Stimulated activated CD4-positive, alpha-beta T cell treated with anti-CD3 and anti-CD28 coated beads, Interleukin-15, amount 100 ng/mL, for 1 hour (primary cell): ENCODE data around the gene KRTAP10-4.
"Not testable (repeated sequence)": the region's sequence is repeated elsewhere in the genome, so short reads cannot be mapped to it uniquely, and the experiment has no call there.

Experiments
- DNase-seq, 2 donors: peaks; one replicate each; pipeline ENCODE4 v3.0.0-alpha.2; 2020; ENCODE audit warnings: low read depth in 1 of 2, low spot score in 1 of 2

Gene KRTAP10-4

GRCh38 chr21:44534688-44535087 lies 38.8 kb upstream of the KRTAP10-4 start:
- no peak for DNase-seq

GRCh38 chr21:44535963-44536362 lies 37.6 kb upstream of the KRTAP10-4 start:
- no peak for DNase-seq

GRCh38 chr21:44537930-44538911 lies 35.3 kb upstream of the KRTAP10-4 start:
- no peak for DNase-seq

- no peak for DNase-seq
Measured at GRCh38 chr21:44539046-44539445, 34.5 kb upstream of the KRTAP10-4 start.

GRCh38 chr21:44539991-44540666 lies 33.4 kb upstream of the KRTAP10-4 start, which contains the start of gene KRTAP10-1:
Gene KRTAP10-1, minus strand, starts transcription at chr21:44540195. Its CDS starts 45 bp downstream, at chr21:44540150.
- no peak for DNase-seq

GRCh38 chr21:44540741-44541288 lies 32.7 kb upstream of the KRTAP10-4 start:
- no peak for DNase-seq

- DNase-seq, result no peak
Measured at GRCh38 chr21:44542716-44543115, 30.8 kb upstream of the KRTAP10-4 start.

GRCh38 chr21:44544566-44544965 lies 29.0 kb upstream of the KRTAP10-4 start:
- DNase-seq, result no peak

- no peak for DNase-seq
Measured at GRCh38 chr21:44547656-44548331, 25.7 kb upstream of the KRTAP10-4 start.

GRCh38 chr21:44548381-44548780 lies 25.1 kb upstream of the KRTAP10-4 start:
- no peak for DNase-seq

- DNase-seq, result no peak
Measured at GRCh38 chr21:44548922-44549321, 24.6 kb upstream of the KRTAP10-4 start.

- DNase-seq, result no peak
Measured at GRCh38 chr21:44549525-44550211, 23.9 kb upstream of the KRTAP10-4 start.

- not testable (repeated sequence) for DNase-seq
Measured at GRCh38 chr21:44550285-44550684, 23.2 kb upstream of the KRTAP10-4 start.

GRCh38 chr21:44550807-44551206 lies 22.7 kb upstream of the KRTAP10-4 start:
- no peak for DNase-seq

GRCh38 chr21:44551340-44551961 lies 22.1 kb upstream of the KRTAP10-4 start, which contains the start of gene KRTAP10-2:
Gene KRTAP10-2, minus strand, starts transcription at chr21:44551505. Its CDS starts 47 bp downstream, at chr21:44551458.
- DNase-seq, result no peak

GRCh38 chr21:44552136-44552535 lies 21.4 kb upstream of the KRTAP10-4 start:
- DNase-seq, result no peak

- DNase-seq, result no peak
Measured at GRCh38 chr21:44552681-44553080, 20.8 kb upstream of the KRTAP10-4 start.

- no peak for DNase-seq
Measured at GRCh38 chr21:44555200-44555875, 18.2 kb upstream of the KRTAP10-4 start.

- DNase-seq, result no peak
Measured at GRCh38 chr21:44556879-44557278, 16.6 kb upstream of the KRTAP10-4 start.
